Aorta (tissue), 5 donors: ENCODE results near the gene RNASE8. TPM values are rescaled to one million over a fixed set of nuclear protein-coding genes. Genes with fewer than 3 reads are reported as not detected.
A peak's percentile ranks its signal among the peaks of the same experiment; 100 is the strongest.

Source experiments
- ATAC-seq: fragments of 200-7000 bp; cut with Tn5 transposase; one replicate; pipeline ENCODE4 v1.9.1; 2022; ENCODE audit warnings: moderate library complexity; ENCODE audit not compliant: low FRiP score
- DNase-seq, 2 donors: peaks; one replicate each; pipeline ENCODE4 v3.0.0-alpha.2; 2020
- H3K27ac ChIP-seq, 2 donors: one replicate each; pipeline ENCODE4 v1.5.1; 2013; ENCODE audit warnings: low read length in 2 of 2, mild to moderate bottlenecking in 2 of 2, moderate library complexity in 2 of 2, control low read depth in 1 of 2, inconsistent platforms in 1 of 2, low read depth in 1 of 2
- H3K27me3 ChIP-seq, 2 donors: one replicate each; pipeline ENCODE4 v1.6.1; 2013; ENCODE audit warnings: control low read depth in 1 of 2, low read length in 1 of 2, mild to moderate bottlenecking in 1 of 2, moderate library complexity in 1 of 2; ENCODE audit not compliant: insufficient read depth in 2 of 2, control insufficient read depth in 1 of 2
- H3K36me3 ChIP-seq, 2 donors: one replicate each; pipeline ENCODE4 v1.6.1; 2013; ENCODE audit warnings: control low read depth in 1 of 2, low read length in 1 of 2, mild to moderate bottlenecking in 1 of 2; ENCODE audit not compliant: insufficient read depth in 2 of 2, control insufficient read depth in 1 of 2
- H3K4me1 ChIP-seq, 2 donors: one replicate each; pipeline ENCODE4 v1.6.1; 2013; ENCODE audit warnings: low read length in 2 of 2, control low read depth in 1 of 2, mild to moderate bottlenecking in 1 of 2, moderate library complexity in 1 of 2; ENCODE audit not compliant: insufficient read depth in 2 of 2, control insufficient read depth in 1 of 2
- H3K4me3 ChIP-seq, 2 donors: one replicate each; pipeline ENCODE4 v1.5.1; 2013; ENCODE audit warnings: low read length in 2 of 2, control low read depth in 1 of 2, mild to moderate bottlenecking in 1 of 2
- H3K9me3 ChIP-seq: one replicate; pipeline ENCODE4 v1.6.1; 2013; ENCODE audit warnings: mild to moderate bottlenecking, low read length; ENCODE audit not compliant: control insufficient read depth
- WGBS, 2 donors: extraction: QIAGEN DNeasy Blood & Tissue Kit; methylation state at CpG; one replicate each; pipeline ENCODE4 v1.1.7; 2013; 5-methylcytosine and 5-hydroxymethylcytosine counted together
- intact Hi-C, 2 donors: fragments of 100-400 bp; cut with DNase I; formaldehyde crosslinking; loops; one replicate each; pipeline versions ENCODE4 v1.14.2 to v1.15.0; 2022
- polyA plus RNA-seq, 2 donors: library from polyadenylated mRNA; stranded (reverse); fragments of 200-250 nt; gene quantifications; one replicate each; pipeline ENCODE4 v1.2.3, GENCODE V29; 2013
- total RNA-seq, 2 donors: library from RNA; stranded (reverse); fragmentation: NEBNext Ultra II Directional; extraction: Animal tissue kit (Norgen Biotek cat#: 25700); gene quantifications; one replicate each; pipeline ENCODE4 v1.2.1, GENCODE V29; 2021
- donor health status: healthy with polysubstance abuse.
- donor health status: Bipolar disorder and iron deficiency.
- donor health status: DM: no; HTN: no; CAD: no.
- donor health status: DM: no; HTN: no; CAD: no.
- donor health status: DM: yes; HTN: yes; CAD: no.

RNASE8 gene
- total and polyA plus RNA-seq, 4 donors: 1.00 TPM; not detected in 3

GRCh38 chr14:21018781-21019180, 38.8 kb upstream of the RNASE8 start:
- no peak overlapping the region for H3K4me3 ChIP-seq
- 92 to 97% methylated on average over 3 of the region's 3 CpGs for WGBS, 2 donors
- H3K27ac ChIP-seq: no peak overlapping the region
- no peaks in the 10 kb centered on the region for H3K4me1 ChIP-seq
- DNase-seq: no peak
- no peak for ATAC-seq
- intact Hi-C loops: loop anchor here (5.0 kb wide), 2 partner anchors 74 to 89 kb away; no protein-coding TSS in a partner anchor
- no peaks in the 10 kb centered on the region for H3K9me3 ChIP-seq
- H3K27me3 ChIP-seq: no peaks in the 10 kb centered on the region
- H3K36me3 ChIP-seq: peaks cover 0 to 5% of the 10 kb centered on the region in 2 donors

GRCh38 chr14:21019366-21019765, 38.3 kb upstream of the RNASE8 start:
- no peak overlapping the region for H3K4me3 ChIP-seq
- DNase-seq (no peak), ATAC-seq (no peak)
- H3K9me3 ChIP-seq: no peaks in the 10 kb centered on the region
- peaks cover 0 to 5% of the 10 kb centered on the region in 2 donors for H3K36me3 ChIP-seq
- no peaks in the 10 kb centered on the region for H3K4me1 ChIP-seq
- WGBS, 2 donors: 54 to 62% methylated on average over 1 of the region's 1 CpG
- intact Hi-C loops: loop anchor here (5.0 kb wide), 2 partner anchors 73 to 88 kb away; no protein-coding TSS in a partner anchor
- no peak overlapping the region for H3K27ac ChIP-seq
- H3K27me3 ChIP-seq: no peaks in the 10 kb centered on the region

- no peak overlapping the region for H3K4me3 ChIP-seq
Observed at GRCh38 chr14:21020977-21021545, 36.6 kb upstream of the RNASE8 start.

GRCh38 chr14:21022686-21023085, 34.9 kb upstream of the RNASE8 start:
- H3K27ac ChIP-seq: no peak overlapping the region
- peaks cover 0 to 5% of the 10 kb centered on the region in 2 donors for H3K36me3 ChIP-seq
- H3K4me1 ChIP-seq: peaks cover 0 to 3% of the 10 kb centered on the region in 2 donors
- intact Hi-C loops: no loop called here
- ATAC-seq (no peak), DNase-seq (no peak)
- 82 to 83% methylated on average over 5 of the region's 5 CpGs for WGBS, 2 donors
- H3K9me3 ChIP-seq: no peaks in the 10 kb centered on the region
- H3K27me3 ChIP-seq: no peaks in the 10 kb centered on the region
- H3K4me3 ChIP-seq: no peak overlapping the region

More at GRCh38 chr14:21020977-21021545, 36.6 kb upstream of the RNASE8 start:
- ATAC-seq: no peak
- 87 to 90% methylated on average over 5 of the region's 5 CpGs for WGBS, 2 donors
- Histone ChIP-seq H3K36me3 (peaks cover 0 to 5% of the 10 kb centered on the region in 2 donors), H3K27me3 (no peaks in the 10 kb centered on the region), H3K27ac (no peak overlapping the region), H3K9me3 (no peaks in the 10 kb centered on the region), H3K4me1 (no peaks in the 10 kb centered on the region)
- no peak for DNase-seq
- intact Hi-C loops: no loop called here

GRCh38 chr14:21023174-21023573, 34.4 kb upstream of the RNASE8 start:
- DNase-seq (peak in 1 of 2 donors; percentile 64), ATAC-seq (no peak)
- peaks cover 0 to 5% of the 10 kb centered on the region in 2 donors for H3K36me3 ChIP-seq
- no peak overlapping the region for H3K27ac ChIP-seq
- H3K4me3 ChIP-seq: no peak overlapping the region
- no peaks in the 10 kb centered on the region for H3K27me3 ChIP-seq
- 66 to 76% methylated on average over 7 of the region's 7 CpGs for WGBS, 2 donors
- no peaks in the 10 kb centered on the region for H3K9me3 ChIP-seq
- intact Hi-C loops: no loop called here
- H3K4me1 ChIP-seq: peaks cover 0 to 3% of the 10 kb centered on the region in 2 donors

- WGBS, 2 donors: 32 to 38% methylated on average over 17 of the region's 17 CpGs
- Histone ChIP-seq H3K4me1 (peaks cover 0 to 3% of the 10 kb centered on the region in 2 donors), H3K4me3 (peak overlapping the region; percentile 42 to 63), H3K36me3 (peaks cover 0 to 5% of the 10 kb centered on the region in 2 donors), H3K9me3 (no peaks in the 10 kb centered on the region), H3K27ac (peak overlapping the region in 1 of 2 donors; percentile 49), H3K27me3 (no peaks in the 10 kb centered on the region)
- intact Hi-C loops: no loop called here
- DNase-seq (no peak), ATAC-seq (no peak)
Observed at GRCh38 chr14:21023817-21024584, 33.6 kb upstream of the RNASE8 start.

- Histone ChIP-seq H3K36me3 (peaks cover 0 to 2% of the 10 kb centered on the region in 2 donors), H3K4me3 (peak within 1 kb of the TSS; percentile 42 to 63), H3K27me3 (no peaks in the 10 kb centered on the region), H3K27ac (peak within 1 kb of the TSS; percentile 62 to 91), H3K4me1 (peaks cover 0 to 3% of the 10 kb centered on the region in 2 donors), H3K9me3 (no peaks in the 10 kb centered on the region)
- intact Hi-C loops: loop anchor here in 1 of 2 donors (5.0 kb wide), 1 partner anchor 68 kb away; no protein-coding TSS in a partner anchor
- DNase-seq (peak; percentile 83 to 89), ATAC-seq (peak; percentile 90)
- WGBS, 2 donors: 1% methylated on average over 49 to 72 of the region's 72 CpGs
Observed at GRCh38 chr14:21024585-21025370, 32.8 kb upstream of the RNASE8 start, which contains the start of gene NDRG2. Gene NDRG2, minus strand, starts transcription at chr14:21025061. Its CDS starts 1,746 bp downstream, at chr14:21023315.
